Duodenal mucosa (tissue), 2 donors: Measurements from ENCODE around the gene MOCS3.

Experiments used
- H3K27ac ChIP-seq: one replicate; pipeline ENCODE4 v1.7.0; 2013; ENCODE audit warnings: low read depth, low read length
- H3K27me3 ChIP-seq, 2 donors: one replicate each; pipeline ENCODE4 v1.7.0; 2013; ENCODE audit warnings: low read length in 2 of 2, control low read depth in 1 of 2; ENCODE audit not compliant: insufficient read depth in 2 of 2, control insufficient read depth in 1 of 2
- H3K36me3 ChIP-seq, 2 donors: one replicate each; pipeline ENCODE4 v1.7.0; 2013; ENCODE audit warnings: low read length in 2 of 2, control low read depth in 1 of 2; ENCODE audit not compliant: insufficient read depth in 2 of 2, control insufficient read depth in 1 of 2
- H3K4me1 ChIP-seq, 2 donors: one replicate each; pipeline ENCODE4 v1.7.0; 2013; ENCODE audit warnings: low read length in 2 of 2, control low read depth in 1 of 2; ENCODE audit not compliant: insufficient read depth in 2 of 2, control insufficient read depth in 1 of 2
- H3K4me3 ChIP-seq, 2 donors: one replicate each; pipeline ENCODE4 v1.7.0; 2013; ENCODE audit warnings: low read length in 2 of 2, low read depth in 1 of 2
- H3K9ac ChIP-seq, 2 donors: one replicate each; pipeline ENCODE4 v1.7.0; 2013; ENCODE audit warnings: low read length in 2 of 2, low read depth in 1 of 2
- H3K9me3 ChIP-seq, 2 donors: one replicate each; pipeline ENCODE4 v1.7.0; 2013; ENCODE audit warnings: low read length in 2 of 2, control low read depth in 1 of 2; ENCODE audit not compliant: control insufficient read depth in 1 of 2

Gene MOCS3

GRCh38 chr20:50993876-50994275 lies 35.3 kb downstream of the MOCS3 start:
- Histone ChIP-seq H3K9me3 (no peaks in the 10 kb centered on the region), H3K9ac (no peak overlapping the region), H3K27me3 (peaks cover 0 to 8% of the 10 kb centered on the region in 2 donors), H3K4me1 (peaks cover 5% of the 10 kb centered on the region in 2 donors), H3K36me3 (no peaks in the 10 kb centered on the region), H3K27ac (no peak overlapping the region), H3K4me3 (no peak overlapping the region)

GRCh38 chr20:50995506-50995905 lies 36.9 kb downstream of the MOCS3 start:
- H3K4me1 ChIP-seq: peaks cover 5% of the 10 kb centered on the region in 2 donors
- peaks cover 0 to 11% of the 10 kb centered on the region in 2 donors for H3K27me3 ChIP-seq
- H3K36me3 ChIP-seq: no peaks in the 10 kb centered on the region
- H3K9me3 ChIP-seq: no peaks in the 10 kb centered on the region
- no peak overlapping the region for H3K9ac ChIP-seq
- no peak overlapping the region for H3K4me3 ChIP-seq
- no peak overlapping the region for H3K27ac ChIP-seq

GRCh38 chr20:50996901-50997865 lies 38.6 kb downstream of the MOCS3 start:
- no peak overlapping the region for H3K27ac ChIP-seq
- H3K4me1 ChIP-seq: peaks cover 5% of the 10 kb centered on the region in 2 donors
- H3K27me3 ChIP-seq: peaks cover 0 to 15% of the 10 kb centered on the region in 2 donors
- no peak overlapping the region for H3K4me3 ChIP-seq
- H3K36me3 ChIP-seq: no peaks in the 10 kb centered on the region
- no peak overlapping the region for H3K9ac ChIP-seq
- H3K9me3 ChIP-seq: no peaks in the 10 kb centered on the region

GRCh38 chr20:50999355-50999754 lies 40.7 kb downstream of the MOCS3 start:
- H3K27me3 ChIP-seq: peaks cover 0 to 19% of the 10 kb centered on the region in 2 donors

GRCh38 chr20:51001430-51002265 lies 43.0 kb downstream of the MOCS3 start:
- Histone ChIP-seq H3K27ac (no peak overlapping the region), H3K9me3 (no peaks in the 10 kb centered on the region), H3K4me1 (no peaks in the 10 kb centered on the region), H3K36me3 (no peaks in the 10 kb centered on the region), H3K27me3 (peaks cover 0 to 16% of the 10 kb centered on the region in 2 donors), H3K9ac (no peak overlapping the region), H3K4me3 (no peak overlapping the region)

More at GRCh38 chr20:50999355-50999754, 40.7 kb downstream of the MOCS3 start:
- Histone ChIP-seq H3K4me3 (no peak overlapping the region), H3K27ac (no peak overlapping the region), H3K4me1 (no peaks in the 10 kb centered on the region), H3K9ac (no peak overlapping the region), H3K36me3 (no peaks in the 10 kb centered on the region), H3K9me3 (no peaks in the 10 kb centered on the region)

GRCh38 chr20:51002633-51003032 lies 44.0 kb downstream of the MOCS3 start:
- Histone ChIP-seq H3K9ac (no peak overlapping the region), H3K27ac (no peak overlapping the region), H3K9me3 (no peaks in the 10 kb centered on the region), H3K4me1 (no peaks in the 10 kb centered on the region), H3K27me3 (peaks cover 0 to 14% of the 10 kb centered on the region in 2 donors), H3K36me3 (no peaks in the 10 kb centered on the region), H3K4me3 (no peak overlapping the region)

GRCh38 chr20:51003753-51004152 lies 45.1 kb downstream of the MOCS3 start:
- H3K9me3 ChIP-seq: no peaks in the 10 kb centered on the region

GRCh38 chr20:51004305-51004727 lies 45.7 kb downstream of the MOCS3 start:
- H3K9me3 ChIP-seq: no peaks in the 10 kb centered on the region
- H3K36me3 ChIP-seq: no peaks in the 10 kb centered on the region
- no peak overlapping the region for H3K27ac ChIP-seq
- peaks cover 5 to 8% of the 10 kb centered on the region in 2 donors for H3K4me1 ChIP-seq
- peaks cover 0 to 10% of the 10 kb centered on the region in 2 donors for H3K27me3 ChIP-seq
- H3K9ac ChIP-seq: no peak overlapping the region
- H3K4me3 ChIP-seq: no peak overlapping the region

More at GRCh38 chr20:51003753-51004152, 45.1 kb downstream of the MOCS3 start:
- H3K4me1 ChIP-seq: peaks cover 0 to 3% of the 10 kb centered on the region in 2 donors
- H3K36me3 ChIP-seq: no peaks in the 10 kb centered on the region
- peaks cover 0 to 11% of the 10 kb centered on the region in 2 donors for H3K27me3 ChIP-seq
- no peak overlapping the region for H3K27ac ChIP-seq
- no peak overlapping the region for H3K4me3 ChIP-seq
- no peak overlapping the region for H3K9ac ChIP-seq

- H3K36me3 ChIP-seq: no peaks in the 10 kb centered on the region
- H3K9ac ChIP-seq: no peak overlapping the region
- no peaks in the 10 kb centered on the region for H3K9me3 ChIP-seq
- peaks cover 6 to 9% of the 10 kb centered on the region in 2 donors for H3K4me1 ChIP-seq
- H3K27me3 ChIP-seq: peaks cover 0 to 8% of the 10 kb centered on the region in 2 donors
- H3K4me3 ChIP-seq: no peak overlapping the region
- no peak overlapping the region for H3K27ac ChIP-seq
Observed at GRCh38 chr20:51004781-51005180, 46.2 kb downstream of the MOCS3 start.

GRCh38 chr20:51005214-51005613 lies 46.6 kb downstream of the MOCS3 start:
- H3K9ac ChIP-seq: no peak overlapping the region
- peaks cover 0 to 8% of the 10 kb centered on the region in 2 donors for H3K27me3 ChIP-seq
- H3K36me3 ChIP-seq: no peaks in the 10 kb centered on the region
- H3K9me3 ChIP-seq: no peaks in the 10 kb centered on the region
- H3K4me1 ChIP-seq: peaks cover 6 to 9% of the 10 kb centered on the region in 2 donors
- H3K4me3 ChIP-seq: no peak overlapping the region
- H3K27ac ChIP-seq: no peak overlapping the region
